Measurements from ENCODE around the gene ACER2. TPM values are rescaled to one million over a fixed set of nuclear protein-coding genes. Genes with fewer than 3 reads are reported as not detected.

Gene ACER2
- total RNA-seq, 1 donor: 4.7 TPM

DNA sequence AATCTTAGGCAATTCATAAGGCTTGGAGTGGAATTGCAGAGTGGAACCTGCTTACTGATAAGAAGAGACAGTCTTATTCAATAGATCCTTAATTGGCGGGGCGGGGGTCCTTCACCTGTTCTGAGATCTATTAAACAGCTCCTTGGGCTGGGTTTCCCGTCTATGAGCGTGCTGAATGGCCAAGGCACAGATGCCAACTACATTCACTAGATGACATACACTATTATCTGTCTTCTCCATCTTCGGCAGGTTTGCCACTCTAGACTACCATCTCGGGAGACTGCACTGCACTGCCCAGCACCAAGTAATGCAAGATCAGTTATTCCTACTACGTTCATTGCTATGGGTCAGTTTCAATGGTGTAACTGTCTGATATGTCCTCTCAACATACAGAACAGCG lies 81.5 kb downstream of the ACER2 start:
- H3K4me3 ChIP-seq (ENCODE audit: low read depth, low read length): no peak overlapping the region
- DNase-seq (ENCODE audit: low read depth): no peak
- TF ChIP-seq CTCF (IDR thresholded peaks at IDR 0.05; ENCODE audit: insufficient read depth, low read depth, low read length): no peak

DNA sequence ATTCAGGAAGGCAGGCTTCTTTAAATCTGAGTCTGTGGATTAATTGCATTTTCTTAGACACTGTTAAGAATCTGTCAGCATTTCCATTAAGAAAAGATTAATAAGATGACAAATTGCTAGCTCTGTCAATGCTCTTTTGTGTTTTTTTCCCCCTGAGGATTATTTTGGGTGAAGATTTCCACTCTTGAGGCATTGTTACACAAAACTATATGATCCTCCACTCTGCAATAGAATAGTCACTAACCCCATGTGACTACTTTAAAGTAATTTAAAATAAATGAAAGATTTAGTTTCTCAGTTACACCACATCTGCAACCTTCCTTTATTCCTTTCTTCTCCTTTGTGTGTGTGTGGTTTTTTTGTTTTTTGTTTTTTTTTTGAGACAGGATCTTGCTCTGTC lies 82.0 kb downstream of the ACER2 start:
- DNase-seq (ENCODE audit: low read depth): no peak
- no peak overlapping the region for H3K4me3 ChIP-seq (ENCODE audit: low read depth, low read length)
- no peak for TF ChIP-seq CTCF (IDR thresholded peaks at IDR 0.05; ENCODE audit: insufficient read depth, low read depth, low read length)

DNA sequence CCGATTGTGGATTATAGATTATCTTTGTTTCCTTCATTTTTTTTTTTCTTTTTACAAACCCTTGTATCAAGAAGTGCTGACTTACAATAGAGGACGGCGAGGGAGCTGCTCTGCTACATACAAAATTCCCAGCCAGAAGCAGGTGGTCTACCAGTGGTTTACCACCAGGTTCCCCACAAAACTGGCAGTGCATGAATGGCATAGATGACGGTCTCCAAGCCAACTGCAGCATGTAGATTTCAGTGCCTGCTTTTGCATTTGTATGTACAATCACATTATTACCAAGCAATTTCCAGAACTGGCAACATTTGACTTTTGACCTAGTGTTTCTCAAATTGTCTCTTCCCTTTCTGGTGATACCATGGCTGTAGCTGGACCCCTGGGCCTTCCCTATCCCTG lies 84.0 kb downstream of the ACER2 start:
- no peak overlapping the region for H3K4me3 ChIP-seq (ENCODE audit: low read depth, low read length)
- TF ChIP-seq CTCF (IDR thresholded peaks at IDR 0.05; ENCODE audit: insufficient read depth, low read depth, low read length): no peak
- DNase-seq (ENCODE audit: low read depth): no peak

DNA sequence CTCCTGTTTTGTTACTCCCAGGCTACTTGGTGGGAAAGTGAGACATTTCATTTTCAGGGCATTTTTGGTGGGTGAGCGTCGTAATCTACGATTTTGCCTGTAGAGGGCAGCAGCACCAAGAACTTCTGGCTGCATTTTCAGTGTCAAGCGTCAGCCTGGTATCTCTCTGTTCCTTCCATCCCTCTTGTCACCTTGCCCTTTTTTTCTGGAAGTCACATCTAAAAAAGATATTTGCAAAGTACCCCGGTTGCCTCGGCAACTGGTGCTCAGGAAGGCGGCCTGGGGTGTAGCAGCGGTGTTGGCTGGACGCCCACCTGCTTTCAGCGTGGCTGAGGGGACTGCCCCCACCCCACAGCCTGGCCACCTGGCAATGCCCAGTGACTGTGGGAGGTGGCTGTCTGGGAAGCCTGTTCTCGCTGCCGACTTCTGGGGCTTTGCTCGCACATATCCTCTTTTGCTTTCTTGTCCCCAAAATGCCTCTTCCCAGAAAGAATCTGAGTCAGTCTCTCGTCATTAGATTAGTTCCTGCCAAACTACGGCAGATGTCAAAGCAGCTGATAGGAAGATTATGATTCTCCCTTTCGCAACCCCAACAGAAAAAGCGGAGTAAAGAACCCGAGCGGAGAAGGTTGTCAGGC lies 84.5 kb downstream of the ACER2 start:
- DNase-seq (ENCODE audit: low read depth): peak; percentile 70
- TF ChIP-seq CTCF (IDR thresholded peaks at IDR 0.05; ENCODE audit: insufficient read depth, low read depth, low read length): peak; percentile 80

DNA sequence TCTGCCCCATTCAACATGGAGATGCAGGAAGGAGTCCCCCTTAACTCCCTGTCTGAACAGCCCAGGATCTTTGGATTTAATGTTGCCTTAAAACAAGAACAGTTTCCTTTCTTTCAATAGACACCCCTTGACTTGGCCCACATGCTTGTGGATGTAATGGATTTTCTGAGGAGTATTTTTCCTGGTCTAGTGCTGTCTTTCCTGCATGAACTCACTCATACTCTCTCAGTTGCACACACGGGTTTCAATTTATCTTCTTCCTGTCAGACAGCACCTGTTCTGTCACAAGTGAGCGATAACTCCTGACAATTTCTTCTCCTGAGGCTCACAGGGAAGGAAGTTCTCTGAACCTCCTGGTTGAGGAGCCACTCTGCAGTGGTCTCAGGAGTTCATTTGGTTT lies 85.1 kb downstream of the ACER2 start:
- TF ChIP-seq CTCF (IDR thresholded peaks at IDR 0.05; ENCODE audit: insufficient read depth, low read depth, low read length): no peak
- no peak for DNase-seq (ENCODE audit: low read depth)
- peak overlapping the region; percentile 49 for H3K4me3 ChIP-seq (ENCODE audit: low read depth, low read length)

More for the DNA sequence above, 84.5 kb downstream of the ACER2 start:
- H3K4me3 ChIP-seq (ENCODE audit: low read depth, low read length): peak overlapping the region; percentile 49

- DNase-seq (ENCODE audit: low read depth): no peak
- H3K4me3 ChIP-seq (ENCODE audit: low read depth, low read length): no peak overlapping the region
- TF ChIP-seq CTCF (IDR thresholded peaks at IDR 0.05; ENCODE audit: insufficient read depth, low read depth, low read length): no peak
Observed at GRCh38 chr9:19495186-19496028, 86.6 kb downstream of the ACER2 start.

Measured in fibroblast of villous mesenchyme (primary cell).